Measurements from ENCODE around the gene MAGEF1. TPM values are rescaled to one million over a fixed set of nuclear protein-coding genes. Genes with fewer than 3 reads are reported as not detected.

MAGEF1 gene
- total RNA-seq, 4 donors from 2014 or later = 10.3 to 16.5 (median 12.3) TPM

DNA sequence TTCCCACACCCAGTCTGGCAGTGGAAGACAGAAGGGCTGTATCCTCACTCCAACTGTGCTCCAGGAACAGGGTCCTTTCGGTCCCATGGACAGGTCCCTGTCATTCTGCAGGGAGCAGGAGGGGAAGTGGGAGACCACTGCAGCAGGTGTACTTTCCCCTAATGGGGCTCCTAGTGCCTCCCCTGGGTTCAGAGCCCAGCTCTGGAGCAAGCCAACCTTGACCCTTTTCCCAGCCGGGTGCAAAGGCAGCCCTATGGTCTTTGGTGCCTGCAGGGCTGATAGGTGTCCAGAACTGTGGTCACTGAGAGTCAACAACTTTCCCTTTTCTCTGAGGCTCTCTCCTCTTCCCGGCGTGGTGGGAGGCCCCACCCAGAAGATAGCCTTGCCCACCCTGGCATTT is 26.8 kb downstream of the MAGEF1 start:
- TF ChIP-seq, protein P1, sequence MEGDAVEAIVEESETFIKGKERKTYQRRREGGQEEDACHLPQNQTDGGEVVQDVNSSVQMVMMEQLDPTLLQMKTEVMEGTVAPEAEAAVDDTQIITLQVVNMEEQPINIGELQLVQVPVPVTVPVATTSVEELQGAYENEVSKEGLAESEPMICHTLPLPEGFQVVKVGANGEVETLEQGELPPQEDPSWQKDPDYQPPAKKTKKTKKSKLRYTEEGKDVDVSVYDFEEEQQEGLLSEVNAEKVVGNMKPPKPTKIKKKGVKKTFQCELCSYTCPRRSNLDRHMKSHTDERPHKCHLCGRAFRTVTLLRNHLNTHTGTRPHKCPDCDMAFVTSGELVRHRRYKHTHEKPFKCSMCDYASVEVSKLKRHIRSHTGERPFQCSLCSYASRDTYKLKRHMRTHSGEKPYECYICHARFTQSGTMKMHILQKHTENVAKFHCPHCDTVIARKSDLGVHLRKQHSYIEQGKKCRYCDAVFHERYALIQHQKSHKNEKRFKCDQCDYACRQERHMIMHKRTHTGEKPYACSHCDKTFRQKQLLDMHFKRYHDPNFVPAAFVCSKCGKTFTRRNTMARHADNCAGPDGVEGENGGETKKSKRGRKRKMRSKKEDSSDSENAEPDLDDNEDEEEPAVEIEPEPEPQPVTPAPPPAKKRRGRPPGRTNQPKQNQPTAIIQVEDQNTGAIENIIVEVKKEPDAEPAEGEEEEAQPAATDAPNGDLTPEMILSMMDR (IDR thresholded peaks at IDR 0.05; ENCODE audit: low read depth) = no peak

DNA sequence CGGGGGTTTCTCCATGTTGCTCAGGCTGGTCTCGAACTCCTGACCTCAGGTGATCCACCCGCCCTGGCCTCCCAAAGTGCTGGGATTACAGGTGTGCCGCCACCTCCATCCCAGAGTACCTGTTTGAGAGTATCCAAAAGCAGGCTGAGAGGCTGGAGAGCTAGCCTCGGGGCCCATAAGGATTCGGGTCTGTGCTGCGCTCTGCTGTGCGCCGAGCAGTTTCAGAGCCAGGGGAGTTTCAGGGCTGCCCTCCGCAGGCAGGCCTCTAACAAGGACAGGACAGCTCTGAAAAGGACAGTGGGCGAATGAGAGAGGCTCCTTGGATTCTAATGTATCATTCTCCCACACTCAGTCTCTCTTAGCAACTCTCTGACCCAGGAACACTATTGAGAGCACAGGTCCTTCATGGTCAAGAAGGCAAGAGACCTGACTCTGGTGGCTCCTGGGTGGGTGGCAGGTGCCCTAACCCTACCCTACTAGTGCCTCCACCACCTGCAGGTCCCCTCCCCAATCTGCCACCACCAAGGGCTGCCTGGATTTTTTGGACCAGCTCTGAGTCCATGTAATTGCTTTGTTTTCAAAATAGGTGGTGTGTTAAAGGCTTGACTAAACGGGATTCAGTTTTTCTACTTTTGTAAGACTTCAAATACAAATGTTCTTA is 27.8 kb downstream of the MAGEF1 start:
- TF ChIP-seq, protein P1 (IDR thresholded peaks at IDR 0.05; ENCODE audit: low read depth) = no peak

DNA sequence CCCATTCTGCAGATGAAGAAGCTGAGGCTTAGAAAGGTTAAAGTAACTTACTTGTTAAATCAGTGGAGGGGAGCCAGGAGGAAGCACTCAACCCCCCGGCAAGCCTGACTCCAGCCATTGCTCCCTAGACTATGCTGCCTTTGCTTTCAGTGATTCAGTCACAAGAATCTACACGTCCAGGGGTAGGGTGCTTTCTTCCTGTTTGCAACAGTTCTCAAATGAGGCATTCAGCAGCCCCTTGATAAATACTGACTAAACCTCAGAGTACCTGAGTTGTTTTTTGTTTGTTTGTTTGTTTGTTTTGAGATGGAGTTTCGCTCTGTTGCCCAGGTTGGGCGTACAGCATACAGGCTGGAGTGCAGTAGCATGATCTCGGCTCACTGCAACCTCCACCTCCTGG is 28.6 kb downstream of the MAGEF1 start:
- TF ChIP-seq, protein P1 (IDR thresholded peaks at IDR 0.05; ENCODE audit: low read depth) = no peak

DNA sequence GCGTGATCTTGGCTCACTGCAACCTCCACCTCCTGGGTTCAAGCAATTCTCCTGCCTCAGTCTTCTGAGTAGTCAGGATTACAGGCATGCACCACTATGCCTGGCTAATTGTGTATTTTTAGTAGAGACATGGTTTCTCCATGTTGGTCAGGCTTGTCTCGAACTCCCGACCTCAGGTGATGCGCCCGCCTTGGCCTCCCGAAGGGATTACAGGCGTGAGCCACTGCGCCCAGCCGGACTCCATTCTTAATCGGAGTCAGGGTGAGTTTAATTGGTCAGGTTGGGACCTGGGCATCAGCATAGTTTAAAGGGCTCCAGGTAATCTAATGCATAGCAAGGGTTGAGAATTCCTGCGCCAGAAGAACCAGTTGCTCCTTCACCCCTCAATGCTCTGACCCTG is 29.2 kb downstream of the MAGEF1 start:
- TF ChIP-seq, protein P1 (IDR thresholded peaks at IDR 0.05; ENCODE audit: low read depth) = no peak

DNA sequence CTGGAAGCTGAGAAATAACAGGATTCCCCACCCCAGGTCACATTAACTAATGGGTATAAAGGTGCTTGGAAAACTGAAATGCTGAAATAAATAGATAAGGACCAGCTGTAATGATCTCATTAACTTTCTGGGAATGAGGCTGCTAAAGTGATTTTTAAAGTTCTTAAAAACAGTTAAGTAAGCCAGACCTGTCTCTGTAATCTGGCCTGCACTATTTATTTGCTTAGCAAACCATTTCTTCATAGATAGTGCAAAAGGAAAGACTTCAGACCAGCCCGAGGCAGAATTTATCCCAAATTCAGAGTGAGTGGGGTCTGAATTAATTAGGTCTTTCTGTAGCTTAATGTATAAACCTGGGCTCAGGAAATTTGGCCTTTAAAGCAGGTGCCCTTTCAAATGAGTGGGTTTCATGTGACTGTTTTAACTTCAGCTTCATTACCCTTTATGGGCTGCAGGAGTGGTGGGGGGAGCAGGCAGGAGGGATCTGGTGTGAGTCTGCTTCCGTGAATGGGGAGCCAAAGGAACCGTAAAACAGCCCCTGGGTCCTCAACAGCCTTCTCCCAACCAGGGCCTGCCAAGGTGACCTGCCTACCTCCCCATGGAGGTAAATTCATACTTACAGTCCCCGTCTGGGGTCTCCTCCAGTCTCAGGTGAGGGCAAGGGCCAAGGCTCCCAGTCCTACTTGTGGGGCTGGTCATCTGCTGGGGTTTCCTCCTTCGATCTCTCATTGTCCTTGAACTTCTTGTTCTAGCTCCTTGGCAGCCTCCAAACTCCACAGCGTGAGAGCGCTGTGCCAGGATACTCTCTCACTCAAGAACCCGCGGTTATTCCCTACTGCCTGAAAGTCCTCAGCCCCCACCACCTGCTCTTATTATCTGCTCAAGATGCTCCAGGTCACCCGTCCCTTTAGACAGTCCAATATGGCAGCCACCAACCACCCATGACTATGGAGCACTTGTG is 31.2 kb downstream of the MAGEF1 start:
- TF ChIP-seq, protein P1 (IDR thresholded peaks at IDR 0.05; ENCODE audit: low read depth) = no peak

DNA sequence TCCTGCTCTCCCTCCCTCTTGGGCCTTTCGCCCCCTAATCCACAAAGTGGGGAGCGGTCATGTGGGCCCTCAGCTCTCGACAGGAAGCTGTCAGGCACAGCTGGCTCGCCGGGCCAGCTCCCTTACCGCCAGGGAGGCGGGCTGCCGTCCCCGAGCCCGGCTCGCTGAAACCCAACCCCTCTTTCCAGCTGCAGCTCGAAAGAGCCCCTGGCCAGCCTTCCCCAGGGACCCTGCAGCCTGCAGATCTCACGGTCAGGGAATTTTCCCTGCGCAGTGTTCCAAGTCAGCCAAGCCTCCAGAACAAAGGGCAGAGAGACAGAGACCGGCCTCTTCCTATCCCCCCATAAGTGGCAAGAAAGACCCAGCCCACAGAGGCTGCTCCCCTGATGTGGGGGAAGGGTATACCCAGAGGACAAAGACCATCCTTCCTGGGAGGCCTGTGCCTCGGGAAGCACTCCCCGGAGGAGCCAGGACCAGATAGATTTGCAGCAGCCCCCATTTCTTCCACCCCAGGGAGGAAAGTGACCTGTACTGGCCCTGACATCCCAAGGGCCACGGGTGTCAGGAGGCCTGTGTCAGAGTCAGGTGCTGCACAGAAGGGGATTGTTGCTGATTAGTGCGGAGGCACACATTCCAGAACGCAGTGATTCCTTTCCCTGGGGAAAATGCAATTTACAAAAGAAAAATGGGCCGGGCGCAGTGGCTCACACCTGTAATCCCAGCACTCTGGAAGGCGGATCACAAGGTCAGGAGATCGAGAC is 32.6 kb downstream of the MAGEF1 start:
- TF ChIP-seq, protein P1 (IDR thresholded peaks at IDR 0.05; ENCODE audit: low read depth) = no peak
